Measurements from ENCODE around the gene ZNF267. TPM values are rescaled to one million over a fixed set of nuclear protein-coding genes. Genes with fewer than 3 reads are reported as not detected.

The ZNF267 gene
- total RNA-seq, 1 experiment from 2014 or later: 25.3 TPM

GRCh38 chr16:31916056-31916488 lies 42.5 kb downstream of the ZNF267 start:
- POLR2A ChIA-PET: no interaction called here
- no peaks in the 10 kb centered on the region for H3K4me1 Mint-ChIP-seq
- DNase-seq (ENCODE audit: low spot score) (no peak), ATAC-seq (no peak)
- CTCF ChIA-PET: no interaction called here
- H3K36me3 Mint-ChIP-seq: peaks cover 92% of the 10 kb centered on the region
- TF ChIP-seq ERG (CRISPR knock-in tag; IDR thresholded peaks at IDR 0.05) (no peak), ATF1 (CRISPR knock-in tag; IDR thresholded peaks at IDR 0.05) (no peak), KAT7 (CRISPR knock-in tag; IDR thresholded peaks at IDR 0.05; ENCODE audit: borderline replicate concordance) (no peak), ZMAT4 (CRISPR knock-in tag; IDR thresholded peaks at IDR 0.05) (no peak), PRDM15 (CRISPR knock-in tag; IDR thresholded peaks at IDR 0.05) (no peak), GTF2I (CRISPR knock-in tag; conservative IDR thresholded peaks at IDR 0.05) (no peak), ZNF396 (CRISPR knock-in tag; IDR thresholded peaks at IDR 0.05; ENCODE audit: borderline replicate concordance) (no peak), FOXP4 (CRISPR knock-in tag; IDR thresholded peaks at IDR 0.05) (no peak), PREB (CRISPR knock-in tag; IDR thresholded peaks at IDR 0.05; ENCODE audit: borderline replicate concordance) (no peak), CBFB (CRISPR knock-in tag; IDR thresholded peaks at IDR 0.05; ENCODE audit: low read depth) (no peak), HMGXB4 (CRISPR knock-in tag; IDR thresholded peaks at IDR 0.05) (no peak), ZNF281 (CRISPR knock-in tag; IDR thresholded peaks at IDR 0.05) (no peak), RORB (CRISPR knock-in tag; IDR thresholded peaks at IDR 0.05) (no peak), TEAD1 (CRISPR knock-in tag; IDR thresholded peaks at IDR 0.05) (no peak), CREM (CRISPR knock-in tag; IDR thresholded peaks at IDR 0.05) (no peak), ESRRA (CRISPR knock-in tag; IDR thresholded peaks at IDR 0.05; ENCODE audit: borderline replicate concordance) (no peak), ETV6 (CRISPR knock-in tag; IDR thresholded peaks at IDR 0.05) (no peak), FOXK1 (CRISPR knock-in tag; IDR thresholded peaks at IDR 0.05) (no peak), ATF6 (CRISPR knock-in tag; IDR thresholded peaks at IDR 0.05) (no peak), TCF7 (CRISPR knock-in tag; IDR thresholded peaks at IDR 0.05; ENCODE audit: low read depth) (no peak)
- peaks cover 16% of the 10 kb centered on the region for H3K27me3 Mint-ChIP-seq (ENCODE audit: low read depth)
- H3K27ac Mint-ChIP-seq: no peak overlapping the region
- no peak overlapping the region for H3K4me3 Mint-ChIP-seq
- peaks cover 93% of the 10 kb centered on the region for H3K9me3 Mint-ChIP-seq
